ENCODE data around the gene S100B. TPM values are rescaled to one million over a fixed set of nuclear protein-coding genes. Genes with fewer than 3 reads are reported as not detected.

Gene S100B
- total RNA-seq, 1 experiment from 2014 or later = not detected

DNA sequence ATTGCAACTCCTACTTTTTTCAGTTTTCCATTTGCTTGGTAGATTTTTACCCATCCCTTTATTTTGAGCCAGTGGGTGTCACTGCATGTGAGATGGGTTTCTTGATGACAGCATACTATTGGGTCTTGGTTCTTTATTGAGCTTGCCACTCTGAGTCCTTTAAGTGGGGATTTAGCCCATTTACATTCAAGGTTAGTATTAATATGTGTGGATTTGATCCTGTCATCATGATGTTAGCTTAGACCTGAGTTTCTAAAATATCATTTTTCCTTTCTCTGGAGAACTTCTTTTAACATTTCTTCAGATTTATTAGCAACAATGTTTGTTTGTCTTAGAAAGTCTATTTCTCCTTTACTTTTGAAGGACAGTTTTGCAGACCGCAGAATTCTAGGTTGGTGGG is 11.8 kb upstream of the S100B start:
- no peak overlapping the region for H3K4me2 ChIP-seq (ENCODE audit: low read depth, low read length, poor library complexity, severe bottlenecking)
- no peak overlapping the region for H3K4me3 ChIP-seq (ENCODE audit: low read length)
- DNase-seq = no peak
- H3K27me3 ChIP-seq (ENCODE audit: low read length) = no peaks in the 10 kb centered on the region
- no peaks in the 10 kb centered on the region for H4K20me1 ChIP-seq (ENCODE audit: insufficient read depth, low read depth, low read length)
- no peaks in the 10 kb centered on the region for H3K4me1 ChIP-seq (ENCODE audit: low read length)
- H3K27ac ChIP-seq (ENCODE audit: low read length) = no peak overlapping the region
- no peaks in the 10 kb centered on the region for H3K36me3 ChIP-seq (ENCODE audit: insufficient read depth, low read length)
- H3K79me2 ChIP-seq (ENCODE audit: low read length) = no peaks in the 10 kb centered on the region
- no peaks in the 10 kb centered on the region for H3K9me2 ChIP-seq (replicated peaks; ENCODE audit: insufficient read depth, low read length)
- H3K9me3 ChIP-seq (ENCODE audit: low read length) = no peaks in the 10 kb centered on the region
- no peak overlapping the region for H2AFZ ChIP-seq (ENCODE audit: low read length)
- no peak overlapping the region for H3K9ac ChIP-seq (ENCODE audit: low read length)

DNA sequence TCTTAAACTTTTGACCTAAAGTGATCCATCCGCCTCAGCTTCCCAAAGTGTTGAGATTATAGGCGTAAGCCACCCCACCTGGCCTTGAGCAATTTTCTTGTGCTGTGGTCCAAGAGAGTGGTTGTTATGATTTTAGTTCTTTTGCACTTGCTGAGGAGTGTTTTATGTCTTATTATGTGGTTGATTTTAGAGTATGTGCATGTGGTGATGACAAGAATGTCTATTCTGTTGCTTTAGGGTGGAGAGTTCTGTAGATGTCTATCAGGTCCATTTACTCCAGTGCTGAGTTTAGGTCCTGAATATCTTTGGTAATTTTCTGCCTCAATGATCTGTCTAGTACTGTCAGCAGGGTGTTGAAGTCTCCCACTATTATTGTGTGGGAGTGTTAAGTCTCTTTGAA is 11.2 kb upstream of the S100B start:
- no peaks in the 10 kb centered on the region for H3K27me3 ChIP-seq (ENCODE audit: low read length)
- H3K4me3 ChIP-seq (ENCODE audit: low read length) = no peak overlapping the region
- H2AFZ ChIP-seq (ENCODE audit: low read length) = no peak overlapping the region
- H3K4me1 ChIP-seq (ENCODE audit: low read length) = no peaks in the 10 kb centered on the region
- DNase-seq = no peak
- H3K36me3 ChIP-seq (ENCODE audit: insufficient read depth, low read length) = no peaks in the 10 kb centered on the region
- no peaks in the 10 kb centered on the region for H3K9me2 ChIP-seq (replicated peaks; ENCODE audit: insufficient read depth, low read length)
- no peaks in the 10 kb centered on the region for H3K9me3 ChIP-seq (ENCODE audit: low read length)
- H3K4me2 ChIP-seq (ENCODE audit: low read depth, low read length, poor library complexity, severe bottlenecking) = no peak overlapping the region
- no peak overlapping the region for H3K27ac ChIP-seq (ENCODE audit: low read length)
- H3K79me2 ChIP-seq (ENCODE audit: low read length) = no peaks in the 10 kb centered on the region
- no peak overlapping the region for H3K9ac ChIP-seq (ENCODE audit: low read length)
- no peaks in the 10 kb centered on the region for H4K20me1 ChIP-seq (ENCODE audit: insufficient read depth, low read depth, low read length)

- Histone ChIP-seq H2AFZ (ENCODE audit: low read length) (no peak overlapping the region), H3K4me1 (ENCODE audit: low read length) (peaks cover 13% of the 10 kb centered on the region), H3K36me3 (ENCODE audit: insufficient read depth, low read length) (no peaks in the 10 kb centered on the region), H3K4me2 (ENCODE audit: low read depth, low read length, poor library complexity, severe bottlenecking) (no peak overlapping the region), H3K4me3 (ENCODE audit: low read length) (no peak overlapping the region), H3K9me2 (replicated peaks; ENCODE audit: insufficient read depth, low read length) (no peaks in the 10 kb centered on the region), H3K27me3 (ENCODE audit: low read length) (no peaks in the 10 kb centered on the region), H4K20me1 (ENCODE audit: insufficient read depth, low read depth, low read length) (no peaks in the 10 kb centered on the region), H3K79me2 (ENCODE audit: low read length) (no peaks in the 10 kb centered on the region), H3K27ac (ENCODE audit: low read length) (no peak overlapping the region), H3K9me3 (ENCODE audit: low read length) (no peaks in the 10 kb centered on the region), H3K9ac (ENCODE audit: low read length) (no peak overlapping the region)
- no peak for DNase-seq
Observed at GRCh38 chr21:46613391-46613790, 8.5 kb upstream of the S100B start.

DNA sequence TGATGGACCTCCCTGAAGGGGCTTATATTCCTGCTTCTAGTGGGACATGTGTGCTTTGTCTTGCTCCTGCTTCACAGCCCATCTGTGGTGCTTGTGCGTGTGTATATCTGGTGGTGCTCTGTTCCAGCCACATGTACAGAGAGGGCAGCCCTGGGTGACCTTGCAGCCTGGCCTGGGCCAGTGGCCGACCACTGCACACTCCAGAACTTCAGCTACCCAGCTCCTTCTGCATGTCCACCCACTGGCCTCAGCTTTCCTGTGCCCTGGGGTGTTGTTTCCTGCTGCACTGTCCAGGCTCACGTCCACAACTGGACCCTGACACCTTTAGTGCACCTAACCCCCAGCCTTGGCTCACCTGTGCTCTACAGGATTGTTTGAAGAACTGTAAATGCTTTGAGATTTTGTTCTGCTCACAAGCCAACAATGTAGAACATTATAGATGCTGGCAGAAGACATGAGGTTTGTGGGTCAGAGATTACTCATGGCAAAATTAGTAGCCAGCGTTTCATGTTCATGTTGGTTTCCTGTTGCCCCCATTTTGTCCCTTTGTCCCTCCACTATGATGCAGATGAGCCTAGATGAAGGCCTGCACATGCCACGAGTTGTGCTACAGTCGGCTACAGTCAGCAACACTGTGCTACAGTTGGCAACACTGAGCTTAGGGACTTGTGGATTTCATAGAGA is 5.3 kb upstream of the S100B start:
- Histone ChIP-seq H3K4me1 (ENCODE audit: low read length) (peaks cover 15% of the 10 kb centered on the region), H3K27me3 (ENCODE audit: low read length) (no peaks in the 10 kb centered on the region), H3K79me2 (ENCODE audit: low read length) (no peaks in the 10 kb centered on the region), H3K27ac (ENCODE audit: low read length) (no peak overlapping the region), H2AFZ (ENCODE audit: low read length) (no peak overlapping the region), H3K9ac (ENCODE audit: low read length) (no peak overlapping the region), H4K20me1 (ENCODE audit: insufficient read depth, low read depth, low read length) (no peaks in the 10 kb centered on the region), H3K4me2 (ENCODE audit: low read depth, low read length, poor library complexity, severe bottlenecking) (no peak overlapping the region), H3K9me3 (ENCODE audit: low read length) (no peaks in the 10 kb centered on the region), H3K4me3 (ENCODE audit: low read length) (no peak overlapping the region), H3K36me3 (ENCODE audit: insufficient read depth, low read length) (no peaks in the 10 kb centered on the region), H3K9me2 (replicated peaks; ENCODE audit: insufficient read depth, low read length) (no peaks in the 10 kb centered on the region)
- no peak for DNase-seq

DNA sequence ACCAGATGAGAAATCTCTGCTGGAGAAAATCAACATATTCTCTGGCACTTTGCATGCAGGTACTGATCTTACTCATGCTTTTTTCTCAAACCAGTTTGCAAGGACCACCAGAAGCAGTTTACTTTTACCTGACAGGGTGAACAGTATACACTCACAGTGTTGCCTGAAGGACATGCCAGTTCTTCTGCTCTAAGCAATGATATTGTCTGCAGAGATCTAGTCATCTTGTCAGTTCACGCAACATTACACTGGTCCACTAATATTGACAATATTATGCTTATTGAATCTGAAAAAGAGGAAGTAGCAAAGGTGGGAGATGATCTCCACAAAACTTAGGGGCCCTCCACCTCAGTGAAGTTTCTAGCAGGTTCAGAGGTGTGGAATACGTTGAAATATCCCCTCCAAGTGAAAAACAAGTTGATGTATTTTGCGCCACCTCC is 3.8 kb upstream of the S100B start:
- H4K20me1 ChIP-seq (ENCODE audit: insufficient read depth, low read depth, low read length) = no peaks in the 10 kb centered on the region
- H3K4me2 ChIP-seq (ENCODE audit: low read depth, low read length, poor library complexity, severe bottlenecking) = peak overlapping the region; percentile 43
- no peak overlapping the region for H3K27ac ChIP-seq (ENCODE audit: low read length)
- H3K36me3 ChIP-seq (ENCODE audit: insufficient read depth, low read length) = no peaks in the 10 kb centered on the region
- H3K9ac ChIP-seq (ENCODE audit: low read length) = no peak overlapping the region
- no peak for DNase-seq
- H3K4me3 ChIP-seq (ENCODE audit: low read length) = no peak overlapping the region
- H3K9me3 ChIP-seq (ENCODE audit: low read length) = no peaks in the 10 kb centered on the region
- peak overlapping the region; percentile 51; the same call in 1 of the 2 replicates for H2AFZ ChIP-seq (ENCODE audit: low read length)
- no peaks in the 10 kb centered on the region for H3K27me3 ChIP-seq (ENCODE audit: low read length)
- no peaks in the 10 kb centered on the region for H3K9me2 ChIP-seq (replicated peaks; ENCODE audit: insufficient read depth, low read length)
- no peaks in the 10 kb centered on the region for H3K79me2 ChIP-seq (ENCODE audit: low read length)
- peaks cover 15% of the 10 kb centered on the region for H3K4me1 ChIP-seq (ENCODE audit: low read length)

DNA sequence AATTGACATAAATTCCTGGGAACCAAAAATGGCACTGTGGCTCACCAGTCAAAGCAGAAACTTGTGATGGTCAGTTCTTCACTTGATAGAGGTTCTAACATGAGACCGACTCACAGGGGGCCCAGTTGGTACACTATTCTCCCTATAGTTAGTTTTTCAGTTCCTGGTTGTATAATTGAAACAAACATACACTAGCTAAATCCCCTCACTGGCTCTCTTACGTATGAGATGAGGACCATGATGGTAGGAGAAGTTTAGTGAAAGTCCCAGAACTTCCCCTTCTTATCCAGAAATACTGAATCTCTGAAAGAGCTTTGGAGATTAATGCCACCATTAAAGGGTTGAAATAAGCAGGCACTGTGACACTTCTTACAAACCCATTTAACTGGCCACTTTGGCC is 2.8 kb upstream of the S100B start:
- Histone ChIP-seq H3K4me1 (ENCODE audit: low read length) (peaks cover 15% of the 10 kb centered on the region), H3K36me3 (ENCODE audit: insufficient read depth, low read length) (no peaks in the 10 kb centered on the region), H3K79me2 (ENCODE audit: low read length) (no peaks in the 10 kb centered on the region), H3K27ac (ENCODE audit: low read length) (no peak overlapping the region), H2AFZ (ENCODE audit: low read length) (no peak overlapping the region), H3K27me3 (ENCODE audit: low read length) (no peaks in the 10 kb centered on the region), H4K20me1 (ENCODE audit: insufficient read depth, low read depth, low read length) (no peaks in the 10 kb centered on the region), H3K9me2 (replicated peaks; ENCODE audit: insufficient read depth, low read length) (no peaks in the 10 kb centered on the region), H3K9me3 (ENCODE audit: low read length) (no peaks in the 10 kb centered on the region), H3K4me2 (ENCODE audit: low read depth, low read length, poor library complexity, severe bottlenecking) (no peak overlapping the region), H3K4me3 (ENCODE audit: low read length) (no peak overlapping the region), H3K9ac (ENCODE audit: low read length) (no peak overlapping the region)
- DNase-seq = no peak

GRCh38 chr21:46606427-46606813 is 1.5 kb upstream of the S100B start:
- H3K9me3 ChIP-seq (ENCODE audit: low read length) = no peaks in the 10 kb centered on the region

DNA sequence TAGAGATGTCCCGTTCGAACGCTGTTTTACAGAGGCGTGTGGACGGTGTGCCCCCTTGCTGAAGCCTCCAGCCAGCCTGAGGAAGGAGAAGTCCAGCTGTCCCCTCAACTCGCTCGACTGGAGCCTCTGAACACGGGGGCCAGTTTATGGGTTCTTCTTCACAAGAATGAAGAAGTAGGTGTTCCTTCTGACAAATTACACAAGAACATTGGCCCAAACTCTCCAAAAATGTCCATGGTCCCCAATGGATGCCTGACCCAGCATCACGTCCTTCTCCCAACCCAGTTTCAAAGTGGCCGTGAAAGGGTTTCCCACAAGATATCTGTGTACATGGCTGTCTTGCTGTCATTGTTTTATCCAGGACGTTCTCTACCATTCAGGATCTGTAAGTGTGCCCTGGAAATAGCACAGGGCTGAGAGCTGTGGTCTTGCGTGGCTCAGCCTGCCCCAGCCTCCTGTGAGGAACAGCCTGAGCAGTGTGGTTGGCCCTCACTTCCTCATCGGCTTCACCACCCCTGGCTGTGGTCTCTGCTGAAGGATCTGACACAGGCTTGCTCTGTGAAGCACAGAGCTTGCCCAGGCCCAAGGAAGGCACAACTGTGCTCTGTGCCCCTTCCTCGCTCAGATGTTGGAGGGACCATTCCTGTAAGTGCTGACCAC is 1.0 kb upstream of the S100B start:
- H3K36me3 ChIP-seq (ENCODE audit: insufficient read depth, low read length) = no peaks in the 10 kb centered on the region
- no peaks in the 10 kb centered on the region for H3K9me2 ChIP-seq (replicated peaks; ENCODE audit: insufficient read depth, low read length)
- H3K4me1 ChIP-seq (ENCODE audit: low read length) = peaks cover 15% of the 10 kb centered on the region
- no peaks in the 10 kb centered on the region for H4K20me1 ChIP-seq (ENCODE audit: insufficient read depth, low read depth, low read length)
- no peaks in the 10 kb centered on the region for H3K79me2 ChIP-seq (ENCODE audit: low read length)
- H3K4me2 ChIP-seq (ENCODE audit: low read depth, low read length, poor library complexity, severe bottlenecking) = no peak overlapping the region
- H3K9ac ChIP-seq (ENCODE audit: low read length) = no peak overlapping the region
- no peak overlapping the region for H3K4me3 ChIP-seq (ENCODE audit: low read length)
- no peaks in the 10 kb centered on the region for H3K27me3 ChIP-seq (ENCODE audit: low read length)
- no peak overlapping the region for H3K27ac ChIP-seq (ENCODE audit: low read length)
- H3K9me3 ChIP-seq (ENCODE audit: low read length) = no peaks in the 10 kb centered on the region
- no peak overlapping the region for H2AFZ ChIP-seq (ENCODE audit: low read length)
- peak; percentile 50 for DNase-seq

More at GRCh38 chr21:46606427-46606813, 1.5 kb upstream of the S100B start:
- H4K20me1 ChIP-seq (ENCODE audit: insufficient read depth, low read depth, low read length) = no peaks in the 10 kb centered on the region
- H3K4me1 ChIP-seq (ENCODE audit: low read length) = peaks cover 15% of the 10 kb centered on the region
- H3K9ac ChIP-seq (ENCODE audit: low read length) = no peak overlapping the region
- H3K4me3 ChIP-seq (ENCODE audit: low read length) = no peak overlapping the region
- H3K9me2 ChIP-seq (replicated peaks; ENCODE audit: insufficient read depth, low read length) = no peaks in the 10 kb centered on the region
- no peak for DNase-seq
- no peak overlapping the region for H3K4me2 ChIP-seq (ENCODE audit: low read depth, low read length, poor library complexity, severe bottlenecking)
- no peaks in the 10 kb centered on the region for H3K79me2 ChIP-seq (ENCODE audit: low read length)
- no peaks in the 10 kb centered on the region for H3K36me3 ChIP-seq (ENCODE audit: insufficient read depth, low read length)
- no peak overlapping the region for H2AFZ ChIP-seq (ENCODE audit: low read length)
- no peak overlapping the region for H3K27ac ChIP-seq (ENCODE audit: low read length)
- no peaks in the 10 kb centered on the region for H3K27me3 ChIP-seq (ENCODE audit: low read length)

Measured in Karpas-422 (cell line).